ENCODE data around the gene KCNJ8. TPM values are rescaled to one million over a fixed set of nuclear protein-coding genes. Genes with fewer than 3 reads are reported as not detected.

KCNJ8 gene
- total and polyA plus RNA-seq, 10 of the 15 experiments (the other 5 are each of a cell fraction or from before 2014, with no cell fraction given) = not detected

DNA sequence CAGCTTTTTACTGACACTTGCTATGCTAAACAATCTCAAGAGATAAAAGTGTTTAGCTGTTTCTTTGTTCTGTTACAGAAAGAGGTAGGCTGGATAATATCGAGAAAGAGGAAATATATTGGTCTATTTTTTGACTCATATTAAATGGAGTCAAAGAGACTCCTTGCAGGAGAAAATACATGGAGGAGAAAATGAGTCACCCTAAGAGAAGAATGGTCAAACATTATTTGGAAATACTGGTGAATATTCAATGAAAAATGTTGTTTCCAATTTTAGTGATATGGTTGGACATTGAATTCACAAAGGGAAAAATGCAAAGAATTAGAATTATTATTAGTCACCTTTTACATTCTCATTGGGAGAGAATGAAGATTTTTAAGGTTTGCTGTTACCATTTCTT, 3.2 kb downstream of the KCNJ8 start:
- in situ Hi-C loops (cut with MboI) (no loop called here), intact Hi-C loops (cut with micrococcal nuclease; ENCODE audit: unreplicated experiment) (no loop called here)
- FAIRE-seq (no peak), ATAC-seq (no peak), DNase-seq (ENCODE audit: low read depth, low spot score) (no peak)
- H3K27me3 ChIP-seq (replicated peaks in 1 of 2; ENCODE audit: control insufficient read depth in 2 of 2, insufficient read depth in 2 of 2, low read length in 1 of 2) = peaks cover 0 to 8% of the 10 kb centered on the region in 2 experiments; a peak in 1 of 4 replicates
- no peaks in the 10 kb centered on the region for H3K79me2 ChIP-seq (ENCODE audit: control insufficient read depth, insufficient read depth, low read length)
- POLR2A ChIA-PET = no interaction called here
- RAD21 ChIA-PET (ENCODE audit: unreplicated experiment) = no interaction called here
- no peaks in the 10 kb centered on the region for H3K9me3 ChIP-seq (replicated peaks; ENCODE audit: control insufficient read depth, insufficient read depth, low read length)
- no peaks in the 10 kb centered on the region for H3K36me3 ChIP-seq (ENCODE audit: control insufficient read depth in 2 of 2, insufficient read depth in 2 of 2, low read length in 1 of 2)
- CTCF ChIA-PET = no interaction called here
- H2AFZ ChIP-seq (ENCODE audit: control insufficient read depth, low read depth, low read length) = no peak overlapping the region
- no peaks in the 10 kb centered on the region for H4K20me1 ChIP-seq (ENCODE audit: control insufficient read depth, insufficient read depth)
- no TSS peak for BruUV-seq (replicated peaks)
- TF ChIP-seq, protein P1, sequence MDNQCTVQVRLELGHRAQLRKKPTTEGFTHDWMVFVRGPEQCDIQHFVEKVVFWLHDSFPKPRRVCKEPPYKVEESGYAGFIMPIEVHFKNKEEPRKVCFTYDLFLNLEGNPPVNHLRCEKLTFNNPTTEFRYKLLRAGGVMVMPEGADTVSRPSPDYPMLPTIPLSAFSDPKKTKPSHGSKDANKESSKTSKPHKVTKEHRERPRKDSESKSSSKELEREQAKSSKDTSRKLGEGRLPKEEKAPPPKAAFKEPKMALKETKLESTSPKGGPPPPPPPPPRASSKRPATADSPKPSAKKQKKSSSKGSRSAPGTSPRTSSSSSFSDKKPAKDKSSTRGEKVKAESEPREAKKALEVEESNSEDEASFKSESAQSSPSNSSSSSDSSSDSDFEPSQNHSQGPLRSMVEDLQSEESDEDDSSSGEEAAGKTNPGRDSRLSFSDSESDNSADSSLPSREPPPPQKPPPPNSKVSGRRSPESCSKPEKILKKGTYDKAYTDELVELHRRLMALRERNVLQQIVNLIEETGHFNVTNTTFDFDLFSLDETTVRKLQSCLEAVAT (IDR thresholded peaks at IDR 0.05) = no peak
- TF ChIP-seq CBX3 (IDR thresholded peaks at IDR 0.05; ENCODE audit: borderline replicate concordance, low read depth) (no peak), ZNF622 (IDR thresholded peaks at IDR 0.05) (no peak), CREB1 (IDR thresholded peaks at IDR 0.05; ENCODE audit: low read depth) (no peak), POLR2A (IDR thresholded peaks at IDR 0.05; ENCODE audit: low read depth, low read length) (no peak)
- SMC1A ChIA-PET (ENCODE audit: uncharacterized antibody, unreplicated experiment) = no interaction called here
- no peak overlapping the region for H3K9ac ChIP-seq (ENCODE audit: control insufficient read depth, insufficient read depth, low read length)
- no peaks in the 10 kb centered on the region for H3K4me1 ChIP-seq (ENCODE audit: control insufficient read depth, insufficient read depth, low read length)
- H3K4me3 ChIP-seq = no peak overlapping the region
- no peak overlapping the region for H3K4me2 ChIP-seq (ENCODE audit: control insufficient read depth, insufficient read depth)
- WGBS (ENCODE audit: insufficient coverage, insufficient replicate concordance, low lambda C conversion rate, missing lambda C conversion rate) = 0% methylated on average over 1 of the region's 1 CpG
- no peak overlapping the region for H3K27ac ChIP-seq (ENCODE audit: control insufficient read depth, insufficient read depth)

DNA sequence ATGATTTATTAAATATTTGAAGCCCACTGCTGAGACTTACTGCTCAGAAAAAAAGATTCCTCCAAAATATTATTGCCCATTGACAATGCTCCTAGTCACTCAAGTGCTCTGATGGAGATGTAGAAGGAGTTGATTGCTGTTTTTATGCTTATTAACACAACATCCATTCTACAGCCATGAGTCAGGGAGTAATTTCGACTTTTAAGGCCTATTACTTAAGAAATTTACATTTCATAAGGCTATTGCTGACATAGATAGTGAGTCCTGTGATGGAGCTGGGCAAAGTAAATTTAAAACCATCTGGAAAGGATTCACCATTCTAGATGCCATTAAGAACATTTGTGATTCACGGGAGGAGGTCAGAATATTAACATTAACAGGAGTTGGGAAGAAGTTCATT, 5.2 kb downstream of the KCNJ8 start:
- H3K79me2 ChIP-seq (ENCODE audit: control insufficient read depth, insufficient read depth, low read length) = no peaks in the 10 kb centered on the region
- peaks cover 0 to 4% of the 10 kb centered on the region in 2 experiments; a peak in 1 of 4 replicates for H3K27me3 ChIP-seq (replicated peaks in 1 of 2; ENCODE audit: control insufficient read depth in 2 of 2, insufficient read depth in 2 of 2, low read length in 1 of 2)
- no peak for FAIRE-seq
- intact Hi-C loops (cut with micrococcal nuclease; ENCODE audit: unreplicated experiment) (no loop called here), in situ Hi-C loops (cut with MboI) (no loop called here)
- ChIA-PET POLR2A (no interaction called here), RAD21 (ENCODE audit: unreplicated experiment) (no interaction called here), CTCF (no interaction called here), SMC1A (ENCODE audit: uncharacterized antibody, unreplicated experiment) (no interaction called here)
- no peak overlapping the region for H3K27ac ChIP-seq (ENCODE audit: control insufficient read depth, insufficient read depth)
- no peaks in the 10 kb centered on the region for H3K4me1 ChIP-seq (ENCODE audit: control insufficient read depth, insufficient read depth, low read length)
- ATAC-seq = no peak
- no peaks in the 10 kb centered on the region for H4K20me1 ChIP-seq (ENCODE audit: control insufficient read depth, insufficient read depth)
- no peak for DNase-seq (ENCODE audit: low read depth, low spot score)
- WGBS (ENCODE audit: insufficient coverage, insufficient replicate concordance, low lambda C conversion rate, missing lambda C conversion rate) = 0% methylated on average over 2 of the region's 2 CpGs
- no peak overlapping the region for H3K9ac ChIP-seq (ENCODE audit: control insufficient read depth, insufficient read depth, low read length)
- H3K4me2 ChIP-seq (ENCODE audit: control insufficient read depth, insufficient read depth) = no peak overlapping the region
- no peak overlapping the region for H2AFZ ChIP-seq (ENCODE audit: control insufficient read depth, low read depth, low read length)
- H3K4me3 ChIP-seq = no peak overlapping the region
- no peaks in the 10 kb centered on the region for H3K36me3 ChIP-seq (ENCODE audit: control insufficient read depth in 2 of 2, insufficient read depth in 2 of 2, low read length in 1 of 2)
- H3K9me3 ChIP-seq (replicated peaks; ENCODE audit: control insufficient read depth, insufficient read depth, low read length) = no peaks in the 10 kb centered on the region
- no TSS peak for BruUV-seq (replicated peaks)
- TF ChIP-seq, protein P2, sequence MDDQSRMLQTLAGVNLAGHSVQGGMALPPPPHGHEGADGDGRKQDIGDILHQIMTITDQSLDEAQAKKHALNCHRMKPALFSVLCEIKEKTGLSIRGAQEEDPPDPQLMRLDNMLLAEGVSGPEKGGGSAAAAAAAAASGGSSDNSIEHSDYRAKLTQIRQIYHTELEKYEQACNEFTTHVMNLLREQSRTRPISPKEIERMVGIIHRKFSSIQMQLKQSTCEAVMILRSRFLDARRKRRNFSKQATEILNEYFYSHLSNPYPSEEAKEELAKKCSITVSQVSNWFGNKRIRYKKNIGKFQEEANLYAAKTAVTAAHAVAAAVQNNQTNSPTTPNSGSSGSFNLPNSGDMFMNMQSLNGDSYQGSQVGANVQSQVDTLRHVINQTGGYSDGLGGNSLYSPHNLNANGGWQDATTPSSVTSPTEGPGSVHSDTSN (IDR thresholded peaks at IDR 0.05; ENCODE audit: insufficient replicate concordance, low read depth, low read length) = no peak
- TF ChIP-seq NR2F1 (conservative IDR thresholded peaks at IDR 0.05) (no peak), MEF2A (IDR thresholded peaks at IDR 0.05; ENCODE audit: insufficient read depth, low read depth, low read length) (no peak), FOS (IDR thresholded peaks at IDR 0.05; ENCODE audit: borderline replicate concordance, extremely low read depth, insufficient read length) (no peak), JUNB (IDR thresholded peaks at IDR 0.05) (no peak), WRNIP1 (IDR thresholded peaks at IDR 0.05; ENCODE audit: borderline replicate concordance, low read depth, low read length) (no peak), TCF12 (IDR thresholded peaks at IDR 0.05; ENCODE audit: low read depth, low read length) (no peak), IKZF2 (IDR thresholded peaks at IDR 0.05) (no peak), NR2C2 (IDR thresholded peaks at IDR 0.05; ENCODE audit: borderline replicate concordance, control insufficient read depth, insufficient read length, low read depth) (no peak), POLR2AphosphoS2 (IDR thresholded peaks at IDR 0.05; ENCODE audit: low read depth, low read length) (no peak), EED (IDR thresholded peaks at IDR 0.05; ENCODE audit: low read depth) (no peak), ESRRA (IDR thresholded peaks at IDR 0.05; ENCODE audit: low read length) (no peak)
- TF ChIP-seq, protein P3, sequence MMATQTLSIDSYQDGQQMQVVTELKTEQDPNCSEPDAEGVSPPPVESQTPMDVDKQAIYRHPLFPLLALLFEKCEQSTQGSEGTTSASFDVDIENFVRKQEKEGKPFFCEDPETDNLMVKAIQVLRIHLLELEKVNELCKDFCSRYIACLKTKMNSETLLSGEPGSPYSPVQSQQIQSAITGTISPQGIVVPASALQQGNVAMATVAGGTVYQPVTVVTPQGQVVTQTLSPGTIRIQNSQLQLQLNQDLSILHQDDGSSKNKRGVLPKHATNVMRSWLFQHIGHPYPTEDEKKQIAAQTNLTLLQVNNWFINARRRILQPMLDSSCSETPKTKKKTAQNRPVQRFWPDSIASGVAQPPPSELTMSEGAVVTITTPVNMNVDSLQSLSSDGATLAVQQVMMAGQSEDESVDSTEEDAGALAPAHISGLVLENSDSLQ (IDR thresholded peaks at IDR 0.05) = no peak
